Stimulated activated CD8-positive, alpha-beta memory T cell treated with anti-CD3 and anti-CD28 coated beads, Interleukin-7, amount 100 ng/mL, for 4 hours (primary cell): ENCODE measurements around the gene SNRNP70.

Experiments used
- DNase-seq, 2 donors: peaks; one replicate each; pipeline ENCODE4 v3.0.0-alpha.2; 2020; ENCODE audit warnings: low read depth in 2 of 2

The SNRNP70 gene

GRCh38 chr19:49098795-49099194 is 13.5 kb downstream of the SNRNP70 start:
- DNase-seq = no peak

- no peak for DNase-seq
Observed at GRCh38 chr19:49101160-49101559, 15.9 kb downstream of the SNRNP70 start.

- no peak for DNase-seq
Observed at GRCh38 chr19:49102303-49102702, 17.1 kb downstream of the SNRNP70 start.

GRCh38 chr19:49103331-49104085 is 18.3 kb downstream of the SNRNP70 start:
- no peak for DNase-seq

GRCh38 chr19:49104229-49104864 is 19.1 kb downstream of the SNRNP70 start:
- DNase-seq = no peak

- DNase-seq = peak; percentile 33 to 45
Observed at GRCh38 chr19:49106648-49107135, 21.4 kb downstream of the SNRNP70 start.

GRCh38 chr19:49107625-49108459 is 22.6 kb downstream of the SNRNP70 start:
- DNase-seq = no peak

- no peak for DNase-seq
Observed at GRCh38 chr19:49109051-49109450, 23.8 kb downstream of the SNRNP70 start.

- no peak for DNase-seq
Observed at GRCh38 chr19:49109569-49110233, 24.4 kb downstream of the SNRNP70 start.

GRCh38 chr19:49110567-49110966 is 25.3 kb downstream of the SNRNP70 start:
- no peak for DNase-seq

- DNase-seq = no peak
Observed at GRCh38 chr19:49111218-49111998, 26.2 kb downstream of the SNRNP70 start.

- peak in 1 of 2 donors; percentile 69 for DNase-seq
Observed at GRCh38 chr19:49113762-49114629, 28.7 kb downstream of the SNRNP70 start, which contains the start of gene LIN7B. LIN7B (plus strand) TSS chr19:49114370; CDS start chr19:49114405, 35 bp downstream.

GRCh38 chr19:49114630-49115363 is 29.5 kb downstream of the SNRNP70 start:
- peak in 1 of 2 donors; percentile 34 for DNase-seq

GRCh38 chr19:49116544-49116943 is 31.3 kb downstream of the SNRNP70 start:
- DNase-seq = no peak

- no peak for DNase-seq
Observed at GRCh38 chr19:49117677-49118564, 32.7 kb downstream of the SNRNP70 start.

GRCh38 chr19:49118565-49119410 is 33.5 kb downstream of the SNRNP70 start, which contains the start of gene C19orf73:
C19orf73 (minus strand) TSS chr19:49119143; CDS start chr19:49119022, 121 bp downstream.
- peak; percentile 88 to 93 for DNase-seq
